MV-4-11 (cell line): ENCODE results near the gene CFHR5.
"Not testable (repeated sequence)": the region's sequence is repeated elsewhere in the genome, so short reads cannot be mapped to it uniquely, and the experiment has no call there.

Source experiments
- DNase-seq: peaks from one replicate; lab custom pipeline; 2025; lab: John Stamatoyannopoulos, UW

CFHR5 gene

DNA sequence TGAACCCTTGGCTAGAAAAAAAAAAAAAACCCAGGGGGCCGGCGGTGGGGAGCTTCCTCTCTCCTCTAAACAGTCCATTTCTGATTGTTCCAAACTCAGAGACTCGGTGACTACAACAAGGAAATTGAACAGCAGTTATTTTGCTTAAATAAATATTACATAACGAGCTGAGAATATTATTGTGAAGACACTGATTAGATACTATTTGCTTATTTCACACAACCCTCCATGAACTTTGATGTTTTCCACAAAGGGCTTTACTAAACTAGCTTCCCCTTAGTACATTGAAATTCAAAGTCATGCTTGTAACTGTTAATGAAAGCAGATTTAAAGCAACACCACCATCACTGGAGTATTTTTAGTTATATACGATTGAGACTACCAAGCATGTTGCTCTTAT is at the start of gene CFHR5:
Gene CFHR5 (plus strand): TSS at position 279 of the 400 bp plus-strand sequence. CDS start 109 bp downstream, at position 388.
- no peak for DNase-seq

DNA sequence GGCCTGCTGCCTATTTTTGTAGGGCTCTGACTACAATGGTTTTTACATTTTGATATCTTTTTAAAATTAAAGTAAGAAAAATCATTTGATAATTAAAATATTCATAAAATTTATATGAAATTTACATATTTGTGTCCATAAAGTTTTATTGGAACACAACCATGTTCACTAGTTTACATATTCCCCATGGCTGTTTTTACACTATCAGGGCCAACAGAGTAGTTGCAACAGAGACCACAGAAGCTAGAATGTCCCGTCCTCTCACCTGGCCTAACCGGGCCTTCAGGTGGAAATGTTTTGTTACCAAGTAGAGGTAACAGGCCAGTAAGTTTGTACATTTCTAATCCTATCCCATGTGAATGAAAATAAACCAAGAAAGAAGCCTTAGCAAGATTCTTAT is 44.5 kb upstream of the CFHR5 start:
- not testable (repeated sequence) for DNase-seq

DNA sequence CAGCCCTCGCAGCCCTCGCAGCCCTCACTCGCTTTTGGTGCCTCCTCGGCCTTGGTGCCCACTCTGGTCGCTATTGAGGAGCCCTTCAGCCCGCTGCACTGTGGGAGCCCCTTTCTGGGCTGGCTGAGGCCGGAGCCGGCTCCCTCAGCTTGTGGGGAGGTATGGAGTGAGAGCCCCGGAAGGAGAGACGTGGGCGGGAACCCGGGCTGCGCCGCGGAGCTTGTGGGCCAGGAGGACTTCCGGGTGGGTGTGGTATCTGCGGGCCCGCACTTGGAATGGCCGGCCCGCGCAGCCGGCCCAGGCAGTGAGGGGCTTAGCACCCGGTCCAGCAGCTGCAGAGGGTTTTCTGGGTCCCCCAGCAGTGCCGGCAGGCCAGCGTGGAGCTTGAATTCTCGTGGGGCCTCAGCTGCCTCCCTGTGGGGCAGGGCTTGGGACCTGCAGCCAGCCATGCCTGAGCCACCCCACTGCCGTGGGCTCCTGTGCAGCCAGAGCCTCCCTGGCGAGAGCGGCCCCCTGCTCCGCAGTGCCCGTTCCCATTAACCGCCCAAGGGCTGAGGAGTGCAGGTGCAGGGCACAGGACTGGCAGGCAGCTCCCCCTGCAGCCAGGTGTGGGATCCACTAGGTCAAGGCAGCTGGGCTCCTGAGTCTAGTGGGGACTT is 43.7 kb upstream of the CFHR5 start:
- DNase-seq = no peak

DNA sequence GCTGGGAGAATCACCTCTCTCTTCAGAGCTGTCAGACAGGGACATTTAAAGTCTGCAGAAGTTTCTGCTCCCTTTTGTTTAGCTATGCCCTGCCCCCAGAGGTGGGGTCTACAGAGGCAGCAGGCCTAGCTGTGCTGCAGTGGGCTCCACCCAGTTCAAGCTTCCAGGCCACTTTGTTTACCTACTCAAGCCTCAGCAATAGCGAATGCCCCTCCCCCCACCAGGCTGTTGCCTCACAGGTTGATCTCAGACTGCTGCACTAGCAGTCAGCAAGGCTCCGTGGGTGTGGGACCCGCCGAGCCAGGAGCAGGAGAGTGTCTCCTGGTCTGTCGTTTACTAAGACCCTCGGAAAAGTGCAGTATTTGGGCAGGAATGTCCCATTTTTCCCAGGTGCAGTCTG is 35.9 kb upstream of the CFHR5 start:
- not testable (repeated sequence) for DNase-seq

DNA sequence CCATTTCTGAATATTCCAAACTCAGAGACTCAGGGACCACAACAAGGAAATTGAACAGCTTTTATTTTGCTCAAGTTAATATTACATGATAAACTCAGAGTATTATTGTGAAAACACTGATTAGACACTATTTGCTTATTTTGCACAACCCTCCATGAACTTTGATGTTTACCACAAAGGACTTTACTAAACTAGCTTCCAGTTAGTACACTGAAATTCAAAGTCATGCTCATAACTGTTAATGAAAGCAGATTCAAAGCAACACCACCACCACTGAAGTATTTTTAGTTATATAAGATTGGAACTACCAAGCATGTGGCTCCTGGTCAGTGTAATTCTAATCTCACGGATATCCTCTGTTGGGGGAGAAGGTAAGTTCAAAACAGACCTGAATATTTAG is 33.8 kb upstream of the CFHR5 start, which contains the start of gene CFHR2:
Gene CFHR2 (plus strand): TSS at position 171 of the 400 bp plus-strand sequence. CDS start 143 bp downstream, at position 314.
- not testable (repeated sequence) for DNase-seq

GRCh38 chr1:196951711-196952394 is 25.5 kb upstream of the CFHR5 start:
- DNase-seq = no peak

GRCh38 chr1:196954778-196955177 is 22.6 kb upstream of the CFHR5 start:
- DNase-seq = no peak

DNA sequence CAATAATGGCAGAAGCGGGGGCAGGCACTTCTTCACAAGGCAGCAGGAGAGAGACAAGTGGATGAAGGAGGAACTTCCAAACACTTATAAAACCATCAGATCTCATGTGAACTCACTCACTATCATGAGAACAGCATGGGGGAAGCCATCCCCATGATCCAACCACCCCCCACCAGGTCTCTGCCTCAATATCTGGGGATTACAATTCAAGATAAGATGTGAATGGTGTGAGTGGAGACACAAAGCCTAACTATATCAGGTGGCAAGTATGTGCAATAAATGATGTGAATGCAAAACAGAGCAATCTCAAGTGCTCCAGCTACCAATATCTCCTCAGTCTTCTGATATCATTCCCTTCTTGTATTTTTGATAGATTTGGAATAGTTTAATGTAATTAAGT is 21.4 kb upstream of the CFHR5 start:
- no peak for DNase-seq

DNA sequence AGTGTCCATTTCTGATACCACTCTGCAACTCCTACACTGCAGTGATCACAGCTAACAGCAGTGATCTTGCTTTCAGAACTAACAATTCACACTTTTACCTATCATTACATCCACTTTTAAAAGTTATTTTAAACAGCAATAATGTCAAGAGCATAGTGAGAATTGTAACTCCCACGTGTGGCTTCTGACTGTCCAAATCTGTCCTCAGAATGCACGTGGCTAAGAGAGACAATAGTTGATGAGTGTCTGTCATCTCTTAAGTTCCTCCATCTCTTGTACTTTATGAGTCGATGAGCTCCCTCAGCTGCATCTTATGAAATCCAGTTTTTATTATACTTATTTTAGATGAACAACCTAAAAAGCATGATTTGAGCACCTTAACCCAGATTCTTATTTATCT is 16.5 kb upstream of the CFHR5 start:
- DNase-seq = no peak

DNA sequence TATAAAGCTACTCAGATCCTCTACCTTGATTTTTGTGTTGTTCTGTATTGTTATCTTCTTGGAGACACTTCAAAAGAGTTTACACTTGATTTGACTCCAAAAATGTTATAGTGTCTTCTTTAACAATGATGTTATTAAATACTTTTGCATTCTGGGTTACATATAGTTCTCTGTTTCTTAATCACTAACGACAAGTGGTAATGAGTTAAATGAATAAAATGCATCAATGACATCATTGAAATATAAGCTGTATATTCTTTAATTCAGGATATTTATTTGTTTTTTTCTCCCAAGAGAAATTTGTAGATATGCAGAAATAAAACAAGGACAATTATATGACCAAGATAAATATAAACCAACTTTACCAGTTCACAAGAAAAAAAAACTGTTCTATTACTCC is 7.2 kb upstream of the CFHR5 start:
- no peak for DNase-seq

- no peak for DNase-seq
Observed at GRCh38 chr1:196976278-196976677, 1.1 kb upstream of the CFHR5 start.

- no peak for DNase-seq
Observed at GRCh38 chr1:196980859-196981258, 3.5 kb downstream of the CFHR5 start.

- not testable (repeated sequence) for DNase-seq
Observed at GRCh38 chr1:196982247-196982646, 4.9 kb downstream of the CFHR5 start.

DNA sequence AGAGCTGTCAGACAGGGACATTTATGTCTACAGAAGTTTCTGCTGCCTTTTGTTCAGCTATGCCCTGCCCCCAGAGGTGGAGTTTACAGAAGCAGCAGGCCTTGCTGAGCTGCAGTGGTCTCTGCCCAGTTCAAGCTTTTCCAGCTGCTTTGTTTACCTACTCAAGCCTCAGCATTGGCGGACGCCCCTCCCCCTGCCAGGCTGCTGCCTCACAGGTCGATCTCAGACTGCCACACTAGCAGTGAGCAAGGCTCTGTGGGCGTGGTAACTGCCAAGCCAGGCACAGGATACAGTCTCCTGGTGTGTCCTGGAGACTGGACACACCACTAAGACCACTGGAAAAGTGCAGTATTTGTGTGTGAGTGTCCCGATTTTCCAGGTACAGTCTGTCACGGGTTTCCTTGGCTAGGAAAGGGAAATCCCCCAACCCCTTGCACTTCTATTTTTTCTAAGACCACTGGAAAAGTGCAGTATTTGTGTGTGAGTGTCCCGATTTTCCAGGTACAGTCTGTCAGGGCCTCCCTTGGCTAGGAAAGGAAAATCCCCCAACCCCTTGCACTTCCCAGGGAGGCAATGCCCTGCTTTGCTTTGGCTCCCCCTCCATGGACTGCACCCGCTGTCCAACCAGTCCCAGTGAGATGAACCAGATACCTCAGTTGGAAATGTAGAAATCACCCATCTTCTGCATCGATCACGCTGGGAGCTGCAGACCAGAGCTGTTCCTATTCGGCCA is 14.7 kb downstream of the CFHR5 start:
- DNase-seq = not testable (repeated sequence)

DNA sequence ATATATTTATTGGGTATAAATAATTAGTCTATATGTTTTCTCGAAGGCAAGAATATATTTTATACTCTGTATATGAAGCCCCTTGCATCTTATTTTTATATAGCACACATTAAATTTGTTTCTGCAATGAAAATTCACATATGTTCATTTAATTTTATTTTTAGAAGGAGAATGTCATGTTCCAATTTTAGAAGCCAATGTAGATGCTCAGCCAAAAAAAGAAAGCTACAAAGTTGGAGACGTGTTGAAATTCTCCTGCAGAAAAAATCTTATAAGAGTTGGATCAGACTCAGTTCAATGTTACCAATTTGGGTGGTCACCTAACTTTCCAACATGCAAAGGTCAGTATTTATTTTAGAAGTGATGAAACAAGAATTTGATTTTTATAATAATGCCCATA is 16.6 kb downstream of the CFHR5 start:
- no peak for DNase-seq

GRCh38 chr1:196997423-196997822 is 20.1 kb downstream of the CFHR5 start:
- no peak for DNase-seq

DNA sequence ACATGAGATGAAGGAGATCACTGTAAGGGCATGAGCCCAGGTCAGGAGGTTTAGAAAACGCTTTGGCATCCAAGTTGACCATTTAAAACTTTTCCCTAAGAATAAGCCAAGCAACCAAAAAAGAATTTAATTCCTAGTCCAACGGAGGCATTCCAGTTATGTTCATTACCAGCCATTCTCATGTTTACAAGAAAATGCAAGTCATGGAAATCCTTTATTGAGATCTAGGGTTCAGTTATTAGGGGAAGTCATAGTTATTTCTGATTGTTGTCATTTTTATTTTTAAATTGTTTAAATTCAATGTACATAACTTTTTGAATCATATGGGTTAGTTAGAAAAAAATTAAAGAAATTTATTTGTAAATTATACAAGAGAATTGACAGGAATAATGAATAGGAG is 24.5 kb downstream of the CFHR5 start:
- no peak for DNase-seq

DNA sequence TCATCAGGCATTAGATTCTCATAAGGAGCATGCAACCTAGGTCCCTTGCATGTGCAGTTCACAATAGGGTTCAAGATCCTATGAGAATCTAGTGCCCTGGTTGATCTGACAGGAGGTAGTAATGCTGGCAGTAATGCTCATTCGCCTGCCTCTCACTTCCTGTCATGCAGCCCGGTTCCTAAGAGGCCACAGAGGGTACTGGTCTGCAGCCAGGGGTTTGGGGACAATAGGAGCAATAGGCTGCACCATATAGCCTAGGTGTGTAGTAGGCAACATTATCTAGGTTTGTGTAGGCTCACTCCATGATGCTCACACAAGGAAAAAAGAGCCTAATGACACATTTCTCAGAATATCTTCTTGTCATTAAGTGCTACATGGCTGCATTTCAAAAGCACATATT is 25.8 kb downstream of the CFHR5 start:
- no peak for DNase-seq

- no peak for DNase-seq
Observed at GRCh38 chr1:197008861-197009260, 31.5 kb downstream of the CFHR5 start.

- DNase-seq = no peak
Observed at GRCh38 chr1:197011614-197012013, 34.3 kb downstream of the CFHR5 start.

GRCh38 chr1:197013234-197013633 is 35.9 kb downstream of the CFHR5 start:
- DNase-seq = no peak

DNA sequence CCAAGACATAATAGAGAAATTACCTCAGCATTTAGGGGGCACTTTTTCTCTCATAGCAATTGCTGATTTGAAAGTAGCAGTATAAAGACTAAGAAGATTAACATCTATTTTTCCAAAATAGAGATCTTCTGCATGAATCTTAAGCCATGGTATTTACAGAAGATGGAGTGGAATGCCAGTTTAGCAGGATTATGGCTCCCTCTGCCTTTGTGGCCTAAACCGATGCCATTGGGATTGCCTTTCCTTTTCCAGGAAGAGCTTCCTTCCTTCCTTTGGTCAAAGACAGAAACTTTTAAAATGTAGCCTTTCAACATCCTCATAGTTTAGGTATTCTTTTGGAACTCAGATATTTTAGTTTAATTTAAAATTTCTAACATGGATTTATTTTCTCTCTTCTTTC is 39.4 kb downstream of the CFHR5 start:
- no peak for DNase-seq

GRCh38 chr1:197017558-197018146 is 40.3 kb downstream of the CFHR5 start:
- DNase-seq = no peak
